UCSD-AML1 (cell line): ENCODE data around the gene SPART.
"Not testable (repeated sequence)": the region's sequence is repeated elsewhere in the genome, so short reads cannot be mapped to it uniquely, and the experiment has no call there.

Experiments used
- DNase-seq: peaks from one replicate; lab custom pipeline; 2025; ENCODE audit not compliant: unreplicated experiment; lab: John Stamatoyannopoulos, UW

Gene SPART

GRCh38 chr13:36323951-36324566 lies 22.1 kb downstream of the SPART start:
- no peak for DNase-seq

DNA sequence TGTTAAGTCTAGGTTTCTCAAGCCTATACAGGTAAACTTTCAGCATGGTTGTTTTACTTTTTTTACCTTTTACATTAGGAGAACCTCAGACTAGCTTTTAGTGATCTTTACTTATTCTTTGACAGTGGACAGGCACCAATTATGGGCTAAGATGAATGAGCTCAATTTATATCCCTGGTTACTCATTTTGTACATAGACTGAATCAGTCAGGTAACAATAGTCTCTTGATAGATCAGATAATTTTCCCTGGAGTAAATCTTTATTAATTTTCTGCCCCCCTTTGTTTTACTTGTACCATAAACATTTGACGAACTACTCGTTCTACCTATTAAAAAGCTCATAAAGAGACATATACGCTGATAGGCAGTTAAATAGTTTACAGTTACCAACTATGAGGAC lies 22.8 kb downstream of the SPART start:
- DNase-seq = no peak

GRCh38 chr13:36319793-36320192 lies 26.4 kb downstream of the SPART start:
- peak; percentile 13 for DNase-seq

GRCh38 chr13:36313047-36313969 lies 32.9 kb downstream of the SPART start:
- DNase-seq = no peak

DNA sequence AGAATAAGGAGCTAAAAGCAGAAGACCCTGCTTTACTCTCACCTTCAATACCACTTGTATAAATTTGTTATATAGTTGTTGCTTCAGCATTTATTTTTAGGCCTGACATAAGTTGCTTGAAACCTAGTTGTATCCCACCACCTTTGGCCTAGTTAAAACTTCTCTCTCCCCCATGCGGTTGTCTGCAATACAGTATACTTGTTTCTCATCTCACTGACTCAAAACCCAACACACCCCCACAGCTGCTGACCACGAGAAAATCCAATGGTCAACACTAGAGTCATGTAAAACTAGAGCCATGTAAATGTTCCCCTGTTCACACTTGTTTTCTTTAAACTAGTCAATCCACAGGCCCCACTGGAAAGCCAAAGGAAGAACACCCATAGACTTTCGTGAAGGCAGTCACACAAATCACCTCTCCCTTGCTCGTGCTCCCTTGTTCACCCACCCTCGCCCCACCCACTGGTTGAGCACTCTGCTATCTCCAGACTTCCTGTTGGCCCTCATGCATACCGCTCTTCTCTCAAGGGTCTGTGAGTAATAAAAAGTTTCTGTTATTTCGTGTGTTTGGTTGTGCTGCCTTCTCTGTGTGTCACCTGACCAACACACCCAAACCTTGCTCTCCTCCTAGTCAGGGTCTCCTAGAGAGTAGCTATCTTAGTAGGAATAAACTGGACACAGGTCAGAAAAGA lies 35.6 kb downstream of the SPART start:
- DNase-seq = no peak

- DNase-seq = no peak
Measured at GRCh38 chr13:36302289-36302688, 43.9 kb downstream of the SPART start.

GRCh38 chr13:36299469-36299868 lies 46.7 kb downstream of the SPART start:
- not testable (repeated sequence) for DNase-seq

- no peak for DNase-seq
Measured at GRCh38 chr13:36298535-36299068, 47.6 kb downstream of the SPART start.

DNA sequence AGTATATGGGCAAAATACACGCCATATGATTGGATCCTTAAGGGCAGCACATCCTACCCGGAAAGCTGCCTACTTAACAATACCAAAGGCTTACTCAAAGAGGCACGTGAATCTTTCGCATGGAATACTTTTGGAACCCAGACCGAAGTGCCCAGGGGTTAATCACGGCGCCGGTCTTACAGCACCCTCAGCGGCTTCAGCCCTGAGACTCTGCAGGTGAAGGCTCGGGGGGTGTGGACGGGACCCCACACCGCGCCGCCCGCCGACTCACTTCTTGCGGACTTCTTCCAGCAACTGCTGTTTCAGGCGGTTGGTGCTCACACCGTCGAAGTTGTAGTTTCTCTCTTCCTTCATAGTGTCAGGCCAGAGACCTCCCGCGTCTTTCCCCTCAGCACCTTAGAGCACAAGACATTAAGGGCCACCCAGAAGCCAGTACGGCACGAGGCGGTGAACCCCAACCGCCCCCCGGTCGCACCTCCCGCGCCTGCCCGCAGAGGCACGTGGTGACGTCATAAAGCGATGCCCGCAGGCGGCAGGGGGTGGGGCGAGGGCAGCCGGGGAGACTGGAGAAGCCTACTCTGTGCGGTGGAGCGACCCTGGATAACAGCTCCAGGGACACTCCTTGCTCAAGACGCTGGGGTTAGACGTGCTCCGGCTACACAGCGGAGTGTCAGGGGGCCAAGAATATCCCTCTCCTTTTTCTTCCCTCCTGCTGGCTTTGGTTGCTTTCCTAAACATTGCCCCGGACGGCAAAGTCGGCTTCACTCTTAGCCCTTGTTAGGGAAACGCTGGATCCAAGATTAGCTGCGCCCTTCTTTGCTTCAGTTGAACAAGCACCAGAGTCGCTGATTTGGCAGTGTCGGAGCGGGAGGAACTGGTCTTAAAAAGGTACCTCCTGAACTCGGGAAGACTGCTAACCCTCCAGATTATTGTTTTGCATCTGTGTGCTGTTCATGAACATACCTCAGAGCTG lies 48.5 kb downstream of the SPART start, which contains the start of gene CCDC169:
Gene CCDC169, minus strand, starts transcription at position 449 of the 973 bp plus-strand sequence. Its CDS starts 95 bp downstream, at position 354.
- DNase-seq = peak; percentile 85

DNA sequence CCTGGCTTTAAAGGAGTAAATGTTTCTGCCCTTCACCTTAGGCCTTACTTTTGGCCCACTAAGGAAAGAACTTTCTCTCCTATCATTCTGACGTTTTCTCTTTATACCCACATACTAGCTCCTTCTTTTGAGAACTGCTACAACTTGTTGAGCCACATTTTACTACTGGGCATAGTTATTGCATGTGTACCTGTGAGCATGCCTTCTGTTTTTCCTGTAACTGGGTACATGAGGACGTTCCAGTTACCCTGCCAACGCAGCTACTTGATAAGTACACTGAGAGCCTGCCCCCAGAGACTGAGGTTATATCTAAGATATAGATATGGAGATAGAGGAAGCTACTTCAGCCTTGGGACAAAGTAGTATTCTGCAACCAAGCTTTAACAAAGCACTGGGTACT lies 52.1 kb downstream of the SPART start:
- DNase-seq = no peak

DNA sequence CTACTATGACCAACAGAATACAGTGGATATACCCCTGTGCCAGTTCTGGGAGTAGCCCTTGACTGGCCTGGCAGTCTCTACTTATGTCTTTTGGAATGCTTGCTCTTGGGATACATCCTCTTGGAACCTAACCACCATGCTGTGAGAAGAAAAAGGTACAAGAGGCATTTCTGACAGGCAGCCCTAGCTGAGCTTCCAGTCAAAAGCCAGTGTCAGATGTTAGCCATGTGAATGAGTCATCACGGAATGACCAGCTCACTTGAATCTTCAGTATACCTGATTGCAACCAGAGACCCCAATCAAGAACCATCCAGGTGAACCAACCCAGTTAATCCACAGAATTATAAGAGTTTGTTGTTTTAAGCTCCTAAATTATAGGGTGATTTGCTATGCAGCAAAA lies 52.7 kb downstream of the SPART start:
- no peak for DNase-seq

DNA sequence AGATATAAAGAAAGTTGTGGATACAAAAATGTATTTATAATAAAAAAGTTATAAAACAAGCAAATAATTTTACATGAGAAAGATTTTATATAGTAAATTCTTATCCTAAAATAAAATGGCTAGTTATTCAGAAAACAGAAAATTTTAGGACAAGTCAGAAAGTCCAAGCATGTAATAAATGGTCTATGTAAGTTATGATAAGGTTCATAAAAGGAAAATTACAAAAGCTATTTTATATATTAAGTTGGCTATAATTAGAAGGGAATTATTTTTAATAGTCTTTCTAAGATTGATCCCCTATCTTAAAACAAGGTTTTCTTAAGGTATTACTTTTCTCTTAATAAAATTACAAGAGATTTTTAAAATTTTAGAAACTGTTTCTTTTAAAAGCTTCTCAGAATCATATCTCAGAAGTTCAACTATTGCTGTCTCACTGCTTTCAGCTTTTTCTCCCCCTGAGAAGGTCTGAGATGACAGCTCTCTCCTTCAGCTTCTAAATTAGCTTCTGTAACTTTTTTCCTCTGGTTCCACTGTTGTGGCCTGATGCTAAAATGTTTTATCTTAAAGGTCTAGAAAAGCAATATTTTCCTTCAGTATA lies 57.3 kb downstream of the SPART start:
- no peak for DNase-seq

DNA sequence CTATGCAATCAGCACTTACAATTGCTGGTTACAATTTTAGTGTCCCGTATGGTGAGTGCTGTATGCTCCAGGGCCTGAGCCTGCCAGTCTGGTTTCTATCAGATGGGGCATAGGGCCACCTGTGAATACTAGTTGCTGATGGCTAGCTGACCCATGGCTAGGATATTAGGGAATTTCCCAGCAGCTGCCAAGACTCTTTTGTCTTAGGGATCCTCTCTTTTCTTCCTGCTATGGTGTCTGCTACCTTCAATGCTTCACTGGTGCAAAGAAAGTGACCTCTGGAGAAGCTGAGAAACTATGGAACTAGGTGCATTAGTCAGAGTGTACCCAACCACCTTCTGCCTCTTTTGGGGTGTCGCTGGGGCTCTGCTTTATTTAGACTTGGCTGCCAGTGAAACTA lies 60.2 kb downstream of the SPART start:
- DNase-seq = no peak

DNA sequence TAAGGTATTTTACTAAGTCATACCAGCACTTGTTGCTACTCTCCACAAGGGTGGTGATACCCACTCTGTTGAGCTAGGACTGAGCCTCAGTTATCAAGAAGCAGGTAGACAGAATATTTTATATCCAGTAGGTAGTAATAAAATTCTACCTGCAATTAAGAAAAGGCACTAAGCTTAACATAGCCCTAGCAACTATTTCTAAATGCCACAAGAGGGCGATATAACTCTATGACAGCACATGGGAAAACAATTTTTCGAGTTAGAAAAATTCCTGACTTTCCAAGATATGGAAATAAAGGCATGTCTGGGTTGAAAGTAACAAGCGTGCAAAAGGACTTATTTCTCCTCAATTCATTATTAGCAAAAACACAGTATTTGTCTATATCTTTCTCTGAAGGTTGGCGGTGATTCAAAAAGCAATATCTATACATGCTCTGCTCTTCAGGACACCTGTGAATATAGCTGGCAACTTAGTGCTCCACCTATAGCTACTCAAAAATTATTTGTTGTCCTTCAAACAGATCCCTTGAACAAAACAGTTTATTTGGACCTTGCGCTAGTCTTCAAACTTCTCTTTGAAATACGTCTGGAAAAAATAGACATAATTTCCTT lies 63.3 kb downstream of the SPART start:
- DNase-seq = no peak

- DNase-seq = no peak
Measured at GRCh38 chr13:36275190-36276002, 70.8 kb downstream of the SPART start.

DNA sequence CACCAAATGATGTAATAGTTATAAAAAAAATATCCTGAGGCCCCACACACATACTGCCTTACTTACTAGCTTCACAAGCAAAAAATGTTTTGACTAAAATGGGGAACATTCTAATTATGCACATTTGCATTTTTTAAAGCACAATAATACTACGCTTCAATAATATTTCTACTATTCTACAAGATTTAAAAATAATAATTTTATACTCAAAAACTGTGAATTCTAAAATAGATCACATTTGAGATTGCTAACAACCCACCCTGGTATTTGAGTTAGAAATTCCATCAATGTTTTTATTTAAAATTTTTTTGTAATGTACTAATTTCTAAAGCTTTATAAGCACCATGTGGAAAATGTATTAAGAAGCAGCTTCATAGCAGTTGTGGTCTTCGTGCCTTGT lies 72.8 kb downstream of the SPART start:
- DNase-seq = no peak

DNA sequence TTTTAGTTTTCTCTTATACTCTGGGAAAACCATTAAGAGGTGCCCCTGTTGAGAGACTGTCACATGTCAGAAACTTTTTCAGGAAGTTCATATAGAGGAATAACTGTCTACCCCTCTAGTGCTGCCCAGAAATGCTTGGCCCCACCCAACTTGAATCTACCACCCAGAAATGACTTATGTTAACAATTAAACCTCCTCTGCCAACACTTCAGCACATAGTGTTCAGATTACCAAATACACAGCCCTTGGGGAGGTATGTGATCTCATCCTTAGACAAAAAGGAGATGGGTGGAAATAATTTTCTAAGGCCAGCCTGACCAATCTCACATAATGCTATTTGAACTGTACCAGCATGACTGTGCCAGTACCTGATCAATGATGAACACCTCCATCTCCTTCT lies 84.2 kb downstream of the SPART start:
- DNase-seq = no peak

- DNase-seq = no peak
Measured at GRCh38 chr13:36261011-36261410, 85.2 kb downstream of the SPART start.
